ENCODE data around the gene SCAMP4. TPM values are rescaled to one million over a fixed set of nuclear protein-coding genes. Genes with fewer than 3 reads are reported as not detected.

Gene SCAMP4
- total and polyA plus RNA-seq, 2 donors (not counting 1 experiment from before 2014, with no cell fraction given): 16.9 to 29.7 TPM

DNA sequence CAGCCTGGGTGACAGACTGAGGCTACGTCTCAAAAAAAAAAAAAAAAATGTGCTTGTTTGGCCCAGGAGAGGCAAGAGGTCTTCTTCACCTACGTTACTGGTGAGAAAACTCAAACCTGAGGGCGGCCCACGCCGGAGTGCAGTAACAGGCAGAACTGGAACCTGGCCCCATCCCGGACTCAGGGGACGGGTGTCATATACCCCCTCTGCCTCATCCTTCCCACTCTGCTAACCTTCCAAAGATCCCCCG lies 414 bp upstream of the SCAMP4 start:
- no peaks in the 10 kb centered on the region for H4K20me1 ChIP-seq (ENCODE audit: control insufficient read depth, extremely low read depth, insufficient read depth, low read length)
- no peaks in the 10 kb centered on the region for H3K9me3 ChIP-seq (ENCODE audit: control insufficient read depth, insufficient read depth, low read depth, low read length)
- DNase-seq (ENCODE audit: low read depth in 2 of 2): no peak
- no peaks in the 10 kb centered on the region for H3K27me3 ChIP-seq (ENCODE audit: control insufficient read depth, insufficient read depth, low read length)
- H2AFZ ChIP-seq (ENCODE audit: low read length): no peak overlapping the region
- H3K4me3 ChIP-seq (replicated peaks in 1 of 4; ENCODE audit: control extremely low read depth in 1 of 4, insufficient read depth in 1 of 4, low read depth in 3 of 4, low read length in 4 of 4): peak overlapping the region in 2 of 4 experiments; percentile 17 to 33
- peaks cover 27% of the 10 kb centered on the region for H3K79me2 ChIP-seq (ENCODE audit: control insufficient read depth, insufficient read depth, low read length)
- peaks cover 2% of the 10 kb centered on the region for H3K36me3 ChIP-seq (ENCODE audit: control insufficient read depth, insufficient read depth, low read length)
- H3K9ac ChIP-seq (ENCODE audit: insufficient read depth, low read length): no peak overlapping the region
- peaks cover 6% of the 10 kb centered on the region for H3K4me1 ChIP-seq (ENCODE audit: control insufficient read depth, extremely low read depth, insufficient read depth, low read length)
- TF ChIP-seq EZH2 (IDR thresholded peaks at IDR 0.05; ENCODE audit: low read length, missing control alignments): no peak
- TF ChIP-seq, protein P1, sequence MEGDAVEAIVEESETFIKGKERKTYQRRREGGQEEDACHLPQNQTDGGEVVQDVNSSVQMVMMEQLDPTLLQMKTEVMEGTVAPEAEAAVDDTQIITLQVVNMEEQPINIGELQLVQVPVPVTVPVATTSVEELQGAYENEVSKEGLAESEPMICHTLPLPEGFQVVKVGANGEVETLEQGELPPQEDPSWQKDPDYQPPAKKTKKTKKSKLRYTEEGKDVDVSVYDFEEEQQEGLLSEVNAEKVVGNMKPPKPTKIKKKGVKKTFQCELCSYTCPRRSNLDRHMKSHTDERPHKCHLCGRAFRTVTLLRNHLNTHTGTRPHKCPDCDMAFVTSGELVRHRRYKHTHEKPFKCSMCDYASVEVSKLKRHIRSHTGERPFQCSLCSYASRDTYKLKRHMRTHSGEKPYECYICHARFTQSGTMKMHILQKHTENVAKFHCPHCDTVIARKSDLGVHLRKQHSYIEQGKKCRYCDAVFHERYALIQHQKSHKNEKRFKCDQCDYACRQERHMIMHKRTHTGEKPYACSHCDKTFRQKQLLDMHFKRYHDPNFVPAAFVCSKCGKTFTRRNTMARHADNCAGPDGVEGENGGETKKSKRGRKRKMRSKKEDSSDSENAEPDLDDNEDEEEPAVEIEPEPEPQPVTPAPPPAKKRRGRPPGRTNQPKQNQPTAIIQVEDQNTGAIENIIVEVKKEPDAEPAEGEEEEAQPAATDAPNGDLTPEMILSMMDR (conservative IDR thresholded peaks at IDR 0.05 in 1 of 2, IDR thresholded peaks at IDR 0.05 in 1 of 2; ENCODE audit: low read depth in 1 of 2, low read length in 2 of 2): no peak
- H3K27ac ChIP-seq (ENCODE audit: insufficient read depth, low read length): peak overlapping the region; percentile 40
- H3K4me2 ChIP-seq (ENCODE audit: extremely low read depth, insufficient read depth, low read length): peak overlapping the region; percentile 25

- peak overlapping the region; percentile 83 for H3K27ac ChIP-seq (ENCODE audit: insufficient read depth, low read length)
- H3K4me3 ChIP-seq (replicated peaks in 1 of 4; ENCODE audit: control extremely low read depth in 1 of 4, insufficient read depth in 1 of 4, low read depth in 3 of 4, low read length in 4 of 4): peak overlapping the region; percentile 59 to 73 (median 70)
- peaks cover 8% of the 10 kb centered on the region for H3K4me1 ChIP-seq (ENCODE audit: control insufficient read depth, extremely low read depth, insufficient read depth, low read length)
- DNase-seq (ENCODE audit: low read depth in 2 of 2): no peak
- no peaks in the 10 kb centered on the region for H3K9me3 ChIP-seq (ENCODE audit: control insufficient read depth, insufficient read depth, low read depth, low read length)
- no peak for TF ChIP-seq EZH2 (IDR thresholded peaks at IDR 0.05; ENCODE audit: low read length, missing control alignments)
- TF ChIP-seq, protein P1 (conservative IDR thresholded peaks at IDR 0.05 in 1 of 2, IDR thresholded peaks at IDR 0.05 in 1 of 2; ENCODE audit: low read depth in 1 of 2, low read length in 2 of 2): no peak
- peaks cover 35% of the 10 kb centered on the region for H3K79me2 ChIP-seq (ENCODE audit: control insufficient read depth, insufficient read depth, low read length)
- no peaks in the 10 kb centered on the region for H3K27me3 ChIP-seq (ENCODE audit: control insufficient read depth, insufficient read depth, low read length)
- peaks cover 2% of the 10 kb centered on the region for H3K36me3 ChIP-seq (ENCODE audit: control insufficient read depth, insufficient read depth, low read length)
- no peaks in the 10 kb centered on the region for H4K20me1 ChIP-seq (ENCODE audit: control insufficient read depth, extremely low read depth, insufficient read depth, low read length)
- peak overlapping the region; percentile 93 for H3K9ac ChIP-seq (ENCODE audit: insufficient read depth, low read length)
- peak overlapping the region; percentile 47 for H2AFZ ChIP-seq (ENCODE audit: low read length)
- peak overlapping the region; percentile 99 for H3K4me2 ChIP-seq (ENCODE audit: extremely low read depth, insufficient read depth, low read length)
Measured at GRCh38 chr19:1905863-1906375, 720 bp downstream of the SCAMP4 start.

- H3K79me2 ChIP-seq (ENCODE audit: control insufficient read depth, insufficient read depth, low read length): peaks cover 44% of the 10 kb centered on the region
- no peak for DNase-seq (ENCODE audit: low read depth in 2 of 2)
- TF ChIP-seq EZH2 (IDR thresholded peaks at IDR 0.05; ENCODE audit: low read length, missing control alignments): no peak
- TF ChIP-seq, protein P1 (conservative IDR thresholded peaks at IDR 0.05 in 1 of 2, IDR thresholded peaks at IDR 0.05 in 1 of 2; ENCODE audit: low read depth in 1 of 2, low read length in 2 of 2): no peak
- H3K9ac ChIP-seq (ENCODE audit: insufficient read depth, low read length): no peak overlapping the region
- H3K4me3 ChIP-seq (replicated peaks in 1 of 4; ENCODE audit: control extremely low read depth in 1 of 4, insufficient read depth in 1 of 4, low read depth in 3 of 4, low read length in 4 of 4): no peak overlapping the region
- H3K27ac ChIP-seq (ENCODE audit: insufficient read depth, low read length): no peak overlapping the region
- H3K27me3 ChIP-seq (ENCODE audit: control insufficient read depth, insufficient read depth, low read length): no peaks in the 10 kb centered on the region
- peaks cover 2% of the 10 kb centered on the region for H3K36me3 ChIP-seq (ENCODE audit: control insufficient read depth, insufficient read depth, low read length)
- no peaks in the 10 kb centered on the region for H3K9me3 ChIP-seq (ENCODE audit: control insufficient read depth, insufficient read depth, low read depth, low read length)
- H3K4me2 ChIP-seq (ENCODE audit: extremely low read depth, insufficient read depth, low read length): no peak overlapping the region
- no peaks in the 10 kb centered on the region for H4K20me1 ChIP-seq (ENCODE audit: control insufficient read depth, extremely low read depth, insufficient read depth, low read length)
- peaks cover 8% of the 10 kb centered on the region for H3K4me1 ChIP-seq (ENCODE audit: control insufficient read depth, extremely low read depth, insufficient read depth, low read length)
- no peak overlapping the region for H2AFZ ChIP-seq (ENCODE audit: low read length)
Measured at GRCh38 chr19:1906985-1907562, 1.9 kb downstream of the SCAMP4 start.

Data from fibroblast of lung (primary cell).